ENCODE measurements around the gene VPS13D. TPM values are rescaled to one million over a fixed set of nuclear protein-coding genes. Genes with fewer than 3 reads are reported as not detected.

The VPS13D gene
- polyA plus RNA-seq, 1 of the 3 experiments (the other 2 are of a cell fraction) = 15.0 TPM

- TF ChIP-seq MXI1 (IDR thresholded peaks at IDR 0.05; ENCODE audit: low read depth, low read length) (no peak), YY1 (IDR thresholded peaks at IDR 0.05; ENCODE audit: low read depth) (no peak), USF1 (IDR thresholded peaks at IDR 0.05; ENCODE audit: borderline replicate concordance, low read depth) (no peak), RAD21 (IDR thresholded peaks at IDR 0.05; ENCODE audit: low read length) (no peak), FOXM1 (IDR thresholded peaks at IDR 0.05; ENCODE audit: low read depth) (no peak), MEF2A (IDR thresholded peaks at IDR 0.05; ENCODE audit: borderline replicate concordance, low read depth) (no peak)
These were observed 27.7 kb upstream of the VPS13D start (continued) for GRCh38 chr1:12202190-12202497.

- no peak for TF ChIP-seq NFIC (IDR thresholded peaks at IDR 0.05; ENCODE audit: borderline replicate concordance)
- no peak for TF ChIP-seq GATA2 (CRISPR knock-in tag; IDR thresholded peaks at IDR 0.05)
- TF ChIP-seq CHD2 (IDR thresholded peaks at IDR 0.05; ENCODE audit: low read length, partially characterized antibody) = no peak
- no peak for TF ChIP-seq POLR2AphosphoS5 (IDR thresholded peaks at IDR 0.05; ENCODE audit: low read depth, low read length)
- TF ChIP-seq USF1 (IDR thresholded peaks at IDR 0.05; ENCODE audit: borderline replicate concordance, low read depth) = no peak
- TF ChIP-seq FOXM1 (IDR thresholded peaks at IDR 0.05; ENCODE audit: low read depth) = no peak
- TF ChIP-seq GABPA (IDR thresholded peaks at IDR 0.05; ENCODE audit: low read depth) = no peak
- TF ChIP-seq MEF2A (IDR thresholded peaks at IDR 0.05; ENCODE audit: borderline replicate concordance, low read depth) = no peak
- TF ChIP-seq TEAD4 (IDR thresholded peaks at IDR 0.05; ENCODE audit: borderline replicate concordance, insufficient read depth) = no peak
- no peak for TF ChIP-seq EZH2phosphoT487 (IDR thresholded peaks at IDR 0.05; ENCODE audit: borderline replicate concordance, low read depth)
- TF ChIP-seq RCOR1 (IDR thresholded peaks at IDR 0.05; ENCODE audit: low read length) = no peak
- TF ChIP-seq RXRA (IDR thresholded peaks at IDR 0.05; ENCODE audit: borderline replicate concordance, low read depth) = no peak
- H3K9me3 ChIP-seq = no peaks in the 10 kb centered on the region
- ChIA-PET POLR2A (no interaction called here), CTCF (interaction anchor here (0.8 to 8.8 kb wide), 5 partner anchors 10 to 146 kb away, joined by 3 to 137 read pairs (median 3); no protein-coding TSS in a partner anchor)
- H3K27ac ChIP-seq (ENCODE audit: low read depth in 2 of 2, low read length in 1 of 2) = no peak overlapping the region
- H3K4me1 ChIP-seq (ENCODE audit: control insufficient read depth in 1 of 2, insufficient read depth in 2 of 2, low read depth in 1 of 2, low read length in 1 of 2) = no peaks in the 10 kb centered on the region; a peak in 1 of 4 replicates
- DNase-seq = no peak
- no peaks in the 10 kb centered on the region for H3K36me3 ChIP-seq (replicated peaks in 1 of 2; ENCODE audit: control insufficient read depth in 1 of 2, insufficient read depth in 2 of 2, low read length in 1 of 2)
- no peaks in the 10 kb centered on the region for H3K79me2 ChIP-seq (ENCODE audit: insufficient read depth)
- no peak overlapping the region for H3K4me2 ChIP-seq
- WGBS (ENCODE audit: low lambda C conversion rate) = 85% methylated on average over 4 of the region's 4 CpGs
- H3K9ac ChIP-seq = no peak overlapping the region
- no peaks in the 10 kb centered on the region for H3F3A ChIP-seq (replicated peaks; ENCODE audit: insufficient read depth)
- no peaks in the 10 kb centered on the region for H4K20me1 ChIP-seq (ENCODE audit: insufficient read depth)
- H3K27me3 ChIP-seq (ENCODE audit: insufficient read depth) = no peaks in the 10 kb centered on the region; the same call in 1 of the 2 replicates
- H2AFZ ChIP-seq (ENCODE audit: low read depth) = no peak overlapping the region
- no peaks in the 10 kb centered on the region for H3K9me2 ChIP-seq
- no peak overlapping the region for H3K4me3 ChIP-seq (ENCODE audit: low read depth in 2 of 2, low read length in 1 of 2)
These were observed 27.3 kb upstream of the VPS13D start for GRCh38 chr1:12202577-12202976.

Measured in SK-N-SH (cell line).